Endodermal cell (in vitro differentiated cells): ENCODE results near the gene JUP. TPM values are rescaled to one million over a fixed set of nuclear protein-coding genes. Genes with fewer than 3 reads are reported as not detected.

Experiments
- DNase-seq: peaks from one replicate; pipeline ENCODE4 v3.0.0-alpha.2; 2017
- H3K27ac ChIP-seq: 2 replicates; pipeline ENCODE4 v1.5.1; 2013; ENCODE audit warnings: mild to moderate bottlenecking, low read depth, low read length, moderate library complexity
- H3K27me3 ChIP-seq: 2 replicates; pipeline ENCODE4 v1.6.1; 2013; ENCODE audit warnings: mild to moderate bottlenecking, low read length, moderate library complexity; ENCODE audit not compliant: insufficient read depth, control insufficient read depth, poor library complexity, severe bottlenecking
- H3K36me3 ChIP-seq: 2 replicates; pipeline ENCODE4 v1.7.0; 2013; ENCODE audit warnings: mild to moderate bottlenecking, low read length, moderate library complexity; ENCODE audit not compliant: control insufficient read depth, insufficient read depth
- H3K4me1 ChIP-seq: one replicate; pipeline ENCODE4 v1.7.0; 2013; ENCODE audit warnings: low read length; ENCODE audit not compliant: control insufficient read depth, insufficient read depth
- H3K4me3 ChIP-seq: 2 replicates; pipeline ENCODE4 v1.5.1; 2013; ENCODE audit warnings: mild to moderate bottlenecking, low read length, moderate library complexity
- H3K9ac ChIP-seq: 2 replicates; pipeline ENCODE4 v1.6.1; 2013; ENCODE audit warnings: mild to moderate bottlenecking, low read length, moderate library complexity; ENCODE audit not compliant: poor library complexity, severe bottlenecking; ENCODE audit errors: extremely low read depth
- H3K9me3 ChIP-seq: 2 replicates; pipeline ENCODE4 v1.6.1; 2013; ENCODE audit warnings: mild to moderate bottlenecking, low read length, moderate library complexity; ENCODE audit not compliant: control insufficient read depth
- H3K27ac Mint-ChIP-seq: 2 replicates; pipeline ENCODE4 v1.8.0; 2020; ENCODE audit warnings: mixed read lengths
- H3K27me3 Mint-ChIP-seq: 2 replicates; pipeline ENCODE4 v1.8.0; 2021; ENCODE audit warnings: mild to moderate bottlenecking, mixed read lengths; ENCODE audit not compliant: insufficient read depth
- H3K36me3 Mint-ChIP-seq: 2 replicates; pipeline ENCODE4 v1.8.0; 2020; ENCODE audit warnings: low read depth, mixed read lengths
- H3K4me1 Mint-ChIP-seq: 2 replicates; pipeline ENCODE4 v1.8.0; 2020; ENCODE audit warnings: mixed read lengths
- H3K4me3 Mint-ChIP-seq: 2 replicates; pipeline ENCODE4 v1.8.0; 2020; ENCODE audit warnings: mild to moderate bottlenecking, moderate library complexity, mixed read lengths
- H3K9me3 Mint-ChIP-seq: 2 replicates; pipeline ENCODE4 v1.8.0; 2020; ENCODE audit warnings: mild to moderate bottlenecking, mixed read lengths
- WGBS, 2 experiments: methylation state at CpG; one replicate each; pipeline versions ENCODE4 v1.1.5 to v1.1.7; 2013; ENCODE audit warnings: missing lambda C conversion rate in 2 of 2, mixed read lengths in 1 of 2; ENCODE audit not compliant: insufficient coverage in 1 of 2, insufficient read length in 1 of 2; 5-methylcytosine and 5-hydroxymethylcytosine counted together
- total RNA-seq, 2 donors: library from RNA; stranded (reverse); fragmentation: NEBNext Ultra II Directional in 1 of 2; extraction: Animal tissue kit (Norgen Biotek cat#: 25700) in 1 of 2; gene quantifications; 2 replicates in 1 of 2; 3 replicates in 1 of 2; pipeline ENCODE4 v1.2.1, GENCODE V29; 2021
- TF ChIP-seq, protein P1 (sequence below): fragments of 200-600 bp; sonication (generic); conservative IDR thresholded peaks from 2 replicates; pipeline ENCODE4 v1.5.0; 2021; ENCODE audit warnings: antibody characterized with exemption, mild to moderate bottlenecking

The JUP gene
- total RNA-seq, 2 donors from 2014 or later = 112 to 167 TPM

DNA sequence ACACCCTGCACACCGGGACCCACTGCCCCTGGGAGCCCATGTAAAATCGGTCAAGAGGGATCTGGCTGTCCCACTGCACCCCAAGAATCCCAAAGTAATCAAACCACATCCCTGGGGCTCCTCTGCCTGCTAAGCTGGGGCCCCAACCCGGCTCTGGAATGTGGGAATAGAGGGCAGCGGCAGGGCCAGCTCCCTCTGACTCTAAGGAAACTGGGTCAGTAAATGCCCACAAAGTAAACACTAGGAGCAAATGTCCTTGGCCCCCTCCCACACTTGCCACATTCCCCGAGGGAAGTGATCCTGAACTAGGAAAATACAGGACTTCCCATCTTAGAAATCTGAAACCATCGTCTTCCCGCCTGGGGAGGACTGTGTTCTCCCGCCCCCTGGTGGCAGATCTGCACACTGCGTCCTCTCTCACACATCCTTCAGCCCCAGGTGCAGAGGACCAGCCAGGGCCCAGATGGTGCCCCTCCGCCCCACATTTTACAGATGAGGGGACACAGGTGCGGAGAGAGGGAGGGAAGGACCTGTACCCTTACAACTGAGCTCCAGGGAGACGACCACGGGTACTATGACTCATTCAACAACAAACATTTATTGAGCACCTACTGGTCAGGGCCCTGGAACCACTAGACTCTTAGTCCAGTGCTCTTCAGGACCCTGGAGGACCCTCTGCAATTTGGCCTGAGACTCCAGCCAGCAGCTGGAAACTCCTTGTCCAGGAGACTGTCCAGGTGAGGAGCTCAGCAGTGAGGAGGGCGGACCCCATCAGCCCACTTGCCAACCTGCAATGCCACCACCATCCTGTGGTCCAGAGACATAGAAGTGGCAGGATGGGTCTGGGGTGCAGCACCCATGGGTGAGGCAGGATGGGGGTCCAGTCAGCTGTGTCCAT lies 15.1 kb upstream of the JUP start:
- DNase-seq = peak; percentile 97
- Histone ChIP-seq H3K27ac (no peak overlapping the region), H3K27me3 (no peaks in the 10 kb centered on the region), H3K9me3 (no peaks in the 10 kb centered on the region), H3K4me1 (peaks cover 6% of the 10 kb centered on the region), H3K36me3 (no peaks in the 10 kb centered on the region), H3K4me3 (no peak overlapping the region), H3K9ac (no peak overlapping the region)
- TF ChIP-seq, protein P1, sequence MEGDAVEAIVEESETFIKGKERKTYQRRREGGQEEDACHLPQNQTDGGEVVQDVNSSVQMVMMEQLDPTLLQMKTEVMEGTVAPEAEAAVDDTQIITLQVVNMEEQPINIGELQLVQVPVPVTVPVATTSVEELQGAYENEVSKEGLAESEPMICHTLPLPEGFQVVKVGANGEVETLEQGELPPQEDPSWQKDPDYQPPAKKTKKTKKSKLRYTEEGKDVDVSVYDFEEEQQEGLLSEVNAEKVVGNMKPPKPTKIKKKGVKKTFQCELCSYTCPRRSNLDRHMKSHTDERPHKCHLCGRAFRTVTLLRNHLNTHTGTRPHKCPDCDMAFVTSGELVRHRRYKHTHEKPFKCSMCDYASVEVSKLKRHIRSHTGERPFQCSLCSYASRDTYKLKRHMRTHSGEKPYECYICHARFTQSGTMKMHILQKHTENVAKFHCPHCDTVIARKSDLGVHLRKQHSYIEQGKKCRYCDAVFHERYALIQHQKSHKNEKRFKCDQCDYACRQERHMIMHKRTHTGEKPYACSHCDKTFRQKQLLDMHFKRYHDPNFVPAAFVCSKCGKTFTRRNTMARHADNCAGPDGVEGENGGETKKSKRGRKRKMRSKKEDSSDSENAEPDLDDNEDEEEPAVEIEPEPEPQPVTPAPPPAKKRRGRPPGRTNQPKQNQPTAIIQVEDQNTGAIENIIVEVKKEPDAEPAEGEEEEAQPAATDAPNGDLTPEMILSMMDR = peak; percentile 98
- Mint-ChIP-seq H3K4me1 (peaks cover 9% of the 10 kb centered on the region), H3K27ac (peak overlapping the region; percentile 81), H3K36me3 (peaks cover 20% of the 10 kb centered on the region), H3K4me3 (peak overlapping the region; percentile 30), H3K27me3 (peaks cover 5% of the 10 kb centered on the region), H3K9me3 (no peaks in the 10 kb centered on the region)
- 21 to 26% methylated on average over 6 to 14 of the region's 14 CpGs for WGBS, 2 experiments

DNA sequence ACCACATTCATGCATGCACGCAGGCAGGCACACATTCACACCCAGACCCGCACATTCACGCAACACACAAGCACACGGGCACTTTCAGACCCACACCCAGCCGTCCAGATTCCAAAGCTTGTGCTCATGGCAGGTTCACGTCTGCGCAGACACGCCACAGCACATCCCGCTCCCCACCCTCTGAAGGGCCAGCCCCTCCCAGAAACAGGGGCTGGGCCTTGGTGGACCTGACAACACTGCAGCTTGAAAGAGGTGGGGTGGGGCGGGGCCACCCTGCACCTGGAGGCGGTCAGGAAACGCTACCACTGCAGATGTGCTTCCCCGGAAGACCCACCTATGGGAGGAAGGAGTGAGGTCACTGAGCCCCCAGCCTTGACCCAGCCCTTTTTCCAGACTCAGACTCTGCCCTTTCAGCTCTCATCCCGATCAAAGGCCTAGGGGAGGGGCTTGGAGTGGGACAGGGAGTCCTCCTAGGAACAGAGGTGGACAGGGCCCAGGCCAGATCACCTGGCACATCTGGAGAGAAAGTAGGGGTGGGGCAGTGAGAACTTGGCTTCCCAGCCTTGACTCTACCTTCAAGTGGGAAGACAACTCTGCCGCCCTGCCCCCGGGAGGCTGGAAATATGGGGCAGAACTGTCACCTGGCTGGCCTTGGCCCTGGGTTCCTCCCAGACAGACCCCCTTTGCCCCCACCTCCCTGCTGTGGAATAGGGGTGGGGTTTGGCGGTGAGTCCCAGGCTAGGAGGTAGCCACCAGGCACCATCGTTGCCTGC lies 14.3 kb upstream of the JUP start:
- WGBS, 2 experiments = 48 to 50% methylated on average over 2 to 17 of the region's 18 CpGs
- peak; percentile 98 for DNase-seq
- peaks cover 5% of the 10 kb centered on the region for H3K27me3 Mint-ChIP-seq
- no peak overlapping the region for H3K4me3 ChIP-seq
- peak overlapping the region; percentile 30 for H3K4me3 Mint-ChIP-seq
- no peaks in the 10 kb centered on the region for H3K27me3 ChIP-seq
- H3K9ac ChIP-seq = no peak overlapping the region
- no peaks in the 10 kb centered on the region for H3K9me3 ChIP-seq
- peaks cover 15% of the 10 kb centered on the region for H3K36me3 Mint-ChIP-seq
- no peaks in the 10 kb centered on the region for H3K9me3 Mint-ChIP-seq
- H3K27ac Mint-ChIP-seq = peak overlapping the region; percentile 81
- TF ChIP-seq, protein P1 = no peak
- no peaks in the 10 kb centered on the region for H3K36me3 ChIP-seq
- H3K27ac ChIP-seq = no peak overlapping the region
- H3K4me1 Mint-ChIP-seq = peaks cover 9% of the 10 kb centered on the region
- peaks cover 6% of the 10 kb centered on the region for H3K4me1 ChIP-seq

DNA sequence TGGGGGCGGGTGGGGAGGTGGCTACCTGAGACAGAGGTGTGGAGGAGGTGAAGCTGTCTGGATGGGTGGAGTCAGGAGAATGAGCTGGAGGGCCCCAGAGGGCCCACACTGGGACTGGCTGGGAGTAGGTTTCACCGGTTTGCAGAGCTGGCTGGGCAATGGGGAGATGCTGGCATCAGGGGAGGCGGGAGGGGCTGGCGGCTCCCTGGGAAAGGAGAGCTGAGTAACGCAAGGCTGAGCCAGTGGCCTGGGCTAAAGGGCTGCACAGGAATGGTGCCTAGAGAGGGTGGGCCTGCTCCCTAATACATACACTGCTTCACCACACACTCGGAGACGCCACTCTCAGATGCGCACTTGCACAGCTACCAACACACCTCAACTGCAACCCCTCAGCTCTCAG lies 12.9 kb upstream of the JUP start:
- Histone ChIP-seq H3K27ac (no peak overlapping the region), H3K9me3 (no peaks in the 10 kb centered on the region), H3K4me1 (peaks cover 9% of the 10 kb centered on the region), H3K36me3 (no peaks in the 10 kb centered on the region), H3K9ac (no peak overlapping the region), H3K4me3 (no peak overlapping the region), H3K27me3 (no peaks in the 10 kb centered on the region)
- Mint-ChIP-seq H3K9me3 (no peaks in the 10 kb centered on the region), H3K27me3 (peaks cover 5% of the 10 kb centered on the region), H3K36me3 (peaks cover 8% of the 10 kb centered on the region), H3K4me3 (no peak overlapping the region), H3K4me1 (peaks cover 13% of the 10 kb centered on the region), H3K27ac (no peak overlapping the region)
- WGBS, 2 experiments = 73 to 94% methylated on average over 4 to 8 of the region's 8 CpGs
- DNase-seq = peak; percentile 71
- TF ChIP-seq, protein P1 = no peak
